Transverse colon (tissue), 4 donors: Measurements from ENCODE around the gene KRTAP10-6.

Experiments
- POLR2A ChIP-seq: fragments of 450-650 bp; IDR thresholded peaks from one replicate; pipeline ENCODE4 v1.6.1; 2016; ENCODE audit warnings: antibody characterized with exemption, mild to moderate bottlenecking, moderate library complexity
- POLR2AphosphoS5 ChIP-seq, 3 donors: sonication (generic); formaldehyde crosslinking; IDR thresholded peaks; one replicate each; pipeline ENCODE4 v1.6.1; 2016; ENCODE audit warnings: antibody characterized with exemption in 3 of 3
- TF ChIP-seq, protein P1 (sequence below), 5 experiments: fragments of 200-600 bp in 3 of 5; fragments of 450-650 bp in 2 of 5; sonication (generic) in 3 of 5; IDR thresholded peaks; 1 replicate in 2 of 5; 2 replicates in 3 of 5; pipeline ENCODE4 v1.5.1; 2016 to 2017; ENCODE audit warnings: antibody characterized with exemption in 5 of 5, inconsistent platforms in 3 of 5, mild to moderate bottlenecking in 2 of 5, moderate library complexity in 1 of 5

DNA sequence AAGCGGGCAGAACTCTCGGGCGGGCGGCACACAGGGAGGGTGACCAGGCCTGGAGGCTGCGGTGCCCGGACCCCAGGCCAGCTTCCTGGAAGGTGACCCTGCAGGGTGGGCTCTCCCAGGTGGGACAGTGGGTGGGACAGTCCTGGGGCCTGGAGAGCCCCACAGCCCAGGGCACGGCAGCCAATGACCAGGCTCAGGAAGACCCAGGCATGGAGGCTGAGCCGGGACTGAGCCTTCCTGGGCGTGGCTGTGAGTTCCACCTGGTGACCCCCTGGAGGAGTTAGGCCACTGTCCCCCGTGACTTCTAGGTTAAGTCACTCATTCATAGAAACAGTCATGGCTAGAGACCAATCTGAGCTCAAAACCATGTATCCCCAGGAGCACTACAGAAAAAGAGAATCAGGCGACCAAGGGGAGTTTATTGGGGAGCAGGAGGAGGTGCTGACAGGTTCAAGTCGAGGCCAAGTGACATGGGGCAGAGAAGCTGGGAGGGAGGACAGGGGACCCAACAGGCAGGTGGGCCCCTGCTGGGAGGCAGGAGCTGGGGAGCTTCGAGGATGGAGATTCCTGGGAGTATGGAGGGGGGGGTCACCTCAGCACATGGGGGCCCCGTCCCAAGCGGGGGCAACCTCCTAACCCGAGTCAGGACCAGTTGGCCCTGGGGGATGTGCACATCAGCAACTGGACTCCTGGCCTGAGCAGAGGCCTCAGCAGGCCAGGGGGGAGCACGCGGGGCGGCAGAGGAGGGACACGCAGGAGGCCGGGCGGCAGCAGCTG is 13.1 kb downstream of the KRTAP10-6 start:
- TF ChIP-seq POLR2AphosphoS5 (IDR thresholded peaks at IDR 0.05) = no peak
- no peak for TF ChIP-seq POLR2A
- TF ChIP-seq, protein P1, sequence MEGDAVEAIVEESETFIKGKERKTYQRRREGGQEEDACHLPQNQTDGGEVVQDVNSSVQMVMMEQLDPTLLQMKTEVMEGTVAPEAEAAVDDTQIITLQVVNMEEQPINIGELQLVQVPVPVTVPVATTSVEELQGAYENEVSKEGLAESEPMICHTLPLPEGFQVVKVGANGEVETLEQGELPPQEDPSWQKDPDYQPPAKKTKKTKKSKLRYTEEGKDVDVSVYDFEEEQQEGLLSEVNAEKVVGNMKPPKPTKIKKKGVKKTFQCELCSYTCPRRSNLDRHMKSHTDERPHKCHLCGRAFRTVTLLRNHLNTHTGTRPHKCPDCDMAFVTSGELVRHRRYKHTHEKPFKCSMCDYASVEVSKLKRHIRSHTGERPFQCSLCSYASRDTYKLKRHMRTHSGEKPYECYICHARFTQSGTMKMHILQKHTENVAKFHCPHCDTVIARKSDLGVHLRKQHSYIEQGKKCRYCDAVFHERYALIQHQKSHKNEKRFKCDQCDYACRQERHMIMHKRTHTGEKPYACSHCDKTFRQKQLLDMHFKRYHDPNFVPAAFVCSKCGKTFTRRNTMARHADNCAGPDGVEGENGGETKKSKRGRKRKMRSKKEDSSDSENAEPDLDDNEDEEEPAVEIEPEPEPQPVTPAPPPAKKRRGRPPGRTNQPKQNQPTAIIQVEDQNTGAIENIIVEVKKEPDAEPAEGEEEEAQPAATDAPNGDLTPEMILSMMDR (IDR thresholded peaks at IDR 0.05) = no peak
